GM18502 (cell line): ENCODE measurements around the gene TCF7L2.

Experiments
- ATAC-seq: cut with Tn5 transposase; IDR thresholded peaks from one replicate; pipeline ENCODE4 v1.9.1; 2021; ENCODE audit warnings: mild to moderate bottlenecking; ENCODE audit not compliant: unreplicated experiment, poor library complexity

Gene TCF7L2

DNA sequence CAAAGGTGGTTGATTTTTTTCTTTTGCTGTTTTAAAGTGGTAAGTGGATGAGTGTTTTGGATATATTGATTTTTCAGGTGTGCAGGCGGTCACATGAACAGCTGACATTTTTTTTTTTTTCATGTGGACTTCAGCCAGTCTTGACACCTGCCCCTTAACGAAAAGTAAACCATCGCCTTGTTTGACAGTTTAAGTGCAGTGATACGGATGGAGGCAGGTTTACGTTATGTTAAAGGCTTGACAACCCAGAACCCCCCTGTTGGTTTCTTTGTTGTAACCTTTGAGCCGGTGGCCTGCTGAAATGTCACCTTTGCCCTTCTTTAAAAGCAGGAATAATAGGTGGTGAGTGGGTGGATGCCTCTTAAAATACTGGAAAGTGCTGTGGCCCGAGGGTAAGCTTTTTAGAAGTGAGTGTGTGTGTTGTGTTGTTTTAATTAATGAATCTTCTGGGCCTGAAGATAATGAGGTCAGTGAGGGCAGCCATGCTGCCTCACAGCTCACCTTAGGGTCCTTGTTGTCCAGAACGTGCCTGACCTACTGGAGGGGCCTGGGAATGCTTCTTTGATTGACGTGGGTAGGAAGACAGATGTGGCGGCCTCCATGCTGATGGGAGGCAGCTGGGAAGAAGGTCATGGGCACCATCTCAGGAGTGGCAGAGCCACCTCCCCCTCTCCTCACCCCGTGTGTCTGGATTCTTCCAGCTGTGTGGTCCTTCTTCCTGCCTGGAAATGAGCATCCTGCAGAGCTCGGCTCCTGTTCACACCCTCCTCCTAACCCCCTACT lies 69.8 kb downstream of the TCF7L2 start:
- no peak for ATAC-seq

DNA sequence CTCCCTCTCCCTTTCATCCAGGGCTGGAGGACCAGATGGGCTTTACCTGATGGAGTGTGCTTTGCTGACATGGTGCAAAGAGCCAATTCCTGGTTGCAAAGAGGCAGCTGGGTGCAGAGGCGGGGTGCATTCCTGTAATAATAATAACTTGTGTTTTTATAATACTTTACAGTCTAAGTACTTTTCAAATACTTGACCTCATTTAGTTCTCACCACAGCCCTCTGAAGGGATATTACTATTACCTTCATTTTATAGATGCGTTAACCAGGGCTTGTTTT lies 70.4 kb downstream of the TCF7L2 start:
- ATAC-seq = no peak

DNA sequence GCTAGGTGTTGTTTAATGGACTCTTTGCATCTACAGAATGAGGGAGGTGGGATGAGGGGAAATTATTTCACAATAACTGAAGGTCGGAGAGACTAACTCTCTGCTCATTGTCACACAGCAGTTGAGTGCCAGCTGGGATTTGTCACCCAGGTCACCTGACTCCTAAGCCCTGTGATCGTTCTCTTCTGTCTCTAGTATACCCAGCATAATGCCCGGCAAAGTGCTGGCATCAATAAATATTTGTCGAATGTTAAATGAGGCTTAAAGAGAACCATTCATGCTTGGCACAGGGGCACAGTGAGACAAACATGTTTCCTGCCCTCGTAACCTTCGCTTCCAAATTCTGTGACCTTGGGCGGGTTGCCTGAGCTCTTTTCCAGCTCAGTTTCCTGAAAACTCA lies 70.8 kb downstream of the TCF7L2 start:
- no peak for ATAC-seq

DNA sequence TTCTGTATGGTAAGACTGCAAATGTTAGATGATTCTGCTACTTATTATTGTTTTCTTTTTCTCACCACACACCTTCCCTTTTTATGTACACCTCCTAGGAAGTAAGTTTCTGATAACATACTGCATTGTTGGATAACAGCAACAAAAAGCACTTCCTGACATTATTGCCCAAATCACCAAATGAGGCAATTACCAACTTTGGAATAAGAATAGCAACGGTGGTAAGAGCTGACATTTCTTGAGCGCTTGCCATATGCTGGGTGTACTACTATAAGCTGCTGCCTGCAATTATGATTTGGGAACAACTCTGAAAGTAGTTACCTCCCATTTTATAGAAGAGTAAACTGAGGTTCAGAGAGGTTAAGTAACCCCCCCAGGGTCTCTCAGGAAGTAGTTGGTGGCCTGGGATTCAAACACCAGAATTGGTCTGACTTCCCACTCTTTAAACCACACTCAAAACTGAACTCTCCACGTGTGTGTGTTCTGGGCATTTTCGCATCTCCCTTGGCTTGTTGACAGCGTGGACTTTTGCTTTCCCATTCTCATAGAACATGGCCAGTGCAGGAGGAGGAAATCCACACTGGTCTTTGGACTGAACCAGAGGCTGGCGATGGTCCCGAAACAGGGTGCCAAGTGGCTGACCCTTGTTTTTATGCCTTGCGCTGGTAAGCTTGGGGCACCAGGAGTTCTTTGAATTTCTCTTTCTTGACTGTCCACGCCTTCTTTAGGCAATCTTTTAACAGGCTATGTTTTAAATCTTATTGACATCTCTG lies 71.4 kb downstream of the TCF7L2 start:
- no peak for ATAC-seq

DNA sequence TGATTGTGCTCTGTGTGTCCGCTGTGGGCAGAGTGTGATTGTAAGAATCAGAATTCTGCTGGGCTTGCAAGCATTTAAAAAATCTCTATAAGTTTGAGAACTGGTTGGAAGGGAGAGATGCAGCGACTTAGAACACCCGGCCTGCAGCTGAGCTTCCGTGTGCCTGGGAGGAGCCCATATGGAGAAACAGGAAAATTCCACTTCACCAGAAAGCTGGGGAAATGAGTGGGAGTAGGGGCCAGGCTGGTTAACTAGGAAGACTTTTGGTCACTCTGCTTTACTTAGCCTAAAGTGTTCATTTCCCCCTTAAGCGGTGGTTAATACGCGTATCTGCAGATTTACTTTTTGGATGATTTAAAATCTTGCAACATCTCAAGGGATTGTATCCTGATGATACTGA lies 72.2 kb downstream of the TCF7L2 start:
- ATAC-seq = no peak

DNA sequence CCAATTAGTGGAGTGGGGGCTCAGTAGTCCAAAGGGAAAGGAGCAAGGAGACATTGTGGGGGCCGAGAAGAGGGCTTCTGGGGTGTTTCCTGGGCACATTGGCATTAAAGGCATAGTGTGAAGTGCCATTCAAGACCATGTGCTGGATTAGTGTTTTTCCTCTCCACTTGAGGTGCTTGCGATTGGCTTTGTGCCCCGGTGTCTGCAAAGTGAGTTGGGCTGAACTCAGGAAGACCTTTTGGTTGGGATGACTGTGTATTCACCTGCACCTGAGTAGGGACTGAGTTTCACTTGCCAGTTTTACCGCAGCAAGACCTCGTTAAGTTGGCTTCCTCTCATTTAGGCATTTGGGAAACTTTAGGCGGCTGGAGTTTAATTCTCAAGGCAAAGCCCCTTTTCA lies 73.0 kb downstream of the TCF7L2 start:
- ATAC-seq = no peak

DNA sequence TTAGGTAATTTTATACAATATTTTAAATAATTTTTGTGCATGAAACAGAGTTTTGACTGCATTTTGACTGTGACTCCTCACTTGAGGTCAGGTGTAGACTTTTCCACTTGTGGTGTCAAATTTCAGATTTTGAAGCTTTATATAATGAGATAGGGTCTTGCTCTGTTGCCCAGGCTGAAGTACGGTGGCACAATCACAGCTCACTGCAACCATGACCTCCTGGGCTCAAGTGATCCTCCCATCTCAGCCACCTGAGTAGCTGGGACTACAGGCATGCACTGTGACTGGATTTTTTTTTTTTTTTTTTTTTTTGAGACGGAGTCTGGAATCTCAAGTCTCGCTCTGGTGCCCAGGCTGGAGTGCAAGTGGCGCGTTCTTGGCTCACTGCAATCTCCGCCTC lies 74.9 kb downstream of the TCF7L2 start:
- ATAC-seq = no peak

DNA sequence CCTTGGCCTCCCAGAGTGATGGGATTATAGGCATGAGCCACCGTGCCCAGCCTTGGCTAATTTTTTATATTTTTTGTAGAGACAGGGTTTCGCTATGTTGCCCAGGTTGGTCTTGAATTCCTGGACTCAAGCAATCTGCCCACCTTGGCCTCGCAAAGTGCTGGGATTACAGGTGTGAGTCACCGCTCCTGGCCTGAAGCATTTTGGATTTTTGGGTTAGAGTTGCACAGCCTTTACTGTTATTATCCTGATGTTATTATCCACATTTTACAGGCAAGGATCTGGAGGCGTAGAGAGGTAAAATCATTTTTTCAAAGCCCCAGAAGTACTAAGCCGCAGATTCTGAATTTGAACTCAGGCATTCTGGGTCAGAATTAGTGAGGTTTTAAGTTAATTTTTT lies 75.4 kb downstream of the TCF7L2 start:
- ATAC-seq = no peak

DNA sequence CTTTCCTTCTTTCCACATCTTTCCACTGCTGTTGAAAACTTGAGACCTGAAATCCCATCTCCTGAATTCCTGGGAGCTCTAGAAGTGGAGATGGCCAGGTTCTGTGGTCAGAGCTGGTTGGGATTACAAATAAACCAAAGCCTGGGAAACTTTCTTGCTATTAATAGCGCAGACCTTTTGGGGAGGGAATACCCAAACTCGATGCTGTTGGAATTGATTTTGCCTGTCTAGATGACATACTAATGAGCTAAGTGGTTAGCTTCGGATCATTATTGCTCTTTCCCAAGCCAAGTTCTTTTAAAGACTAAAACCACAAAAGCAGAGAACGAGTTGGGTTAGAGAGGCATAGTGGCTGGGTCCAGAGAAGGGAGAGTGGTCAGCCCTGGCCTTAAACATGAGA lies 76.6 kb downstream of the TCF7L2 start:
- no peak for ATAC-seq

DNA sequence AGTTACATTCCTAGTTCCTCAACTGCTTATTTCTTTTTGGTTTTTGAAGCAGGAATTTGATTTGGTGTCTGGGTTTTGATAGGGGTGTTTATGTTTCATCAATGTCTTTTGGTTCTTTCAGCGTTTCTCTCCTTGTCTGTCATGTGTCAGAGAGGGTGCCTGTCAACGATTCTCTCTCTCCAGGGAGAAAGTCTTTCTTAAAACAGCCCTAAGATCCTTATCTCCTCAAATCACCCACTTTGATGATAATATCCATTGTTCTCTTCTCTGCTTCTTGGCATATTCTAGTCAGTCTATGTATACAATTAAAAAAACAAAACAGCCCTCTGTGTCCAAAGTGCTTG lies 77.2 kb downstream of the TCF7L2 start:
- no peak for ATAC-seq

DNA sequence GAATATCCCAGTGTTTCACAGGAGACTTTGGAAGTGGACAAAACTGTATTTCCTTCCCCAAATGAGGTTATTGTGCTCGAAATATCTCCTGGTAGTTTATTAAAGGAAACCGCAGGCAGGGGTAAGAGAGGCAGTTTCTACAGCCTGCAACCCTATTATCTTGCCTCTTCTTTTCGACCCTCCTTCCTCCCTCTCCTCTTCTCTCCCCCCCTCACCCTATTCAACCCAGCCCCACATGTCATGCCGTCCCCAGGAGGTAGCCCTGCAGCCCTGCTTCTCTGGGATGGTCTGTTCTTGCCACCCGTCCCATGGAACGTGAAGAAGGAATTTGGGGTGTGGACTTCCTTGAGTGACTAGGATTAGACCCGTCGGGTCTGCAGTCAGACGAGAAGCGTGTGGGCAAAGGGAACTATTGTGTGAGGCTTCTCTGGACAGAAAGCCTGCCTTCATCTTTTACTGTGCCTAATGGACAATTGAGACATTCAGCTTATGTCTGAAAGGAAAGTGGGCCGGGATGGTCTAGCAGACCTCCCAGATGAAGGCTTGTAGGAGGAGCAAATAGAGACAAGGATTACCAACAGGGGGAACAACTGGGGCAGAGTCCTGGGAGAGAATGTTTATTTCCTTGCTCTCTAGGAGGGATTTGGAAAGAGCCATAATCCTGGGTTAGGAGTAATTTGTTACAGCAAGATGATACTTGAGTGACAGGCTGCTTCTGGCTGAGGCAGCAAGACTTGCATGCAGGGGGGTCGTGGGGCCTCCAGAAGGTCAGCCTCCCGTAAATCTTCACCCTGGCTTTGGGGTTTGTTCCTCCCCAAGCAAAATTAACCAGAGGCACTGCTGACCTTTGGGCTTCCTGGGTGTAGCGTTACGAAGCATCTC lies 77.8 kb downstream of the TCF7L2 start:
- ATAC-seq = no peak

DNA sequence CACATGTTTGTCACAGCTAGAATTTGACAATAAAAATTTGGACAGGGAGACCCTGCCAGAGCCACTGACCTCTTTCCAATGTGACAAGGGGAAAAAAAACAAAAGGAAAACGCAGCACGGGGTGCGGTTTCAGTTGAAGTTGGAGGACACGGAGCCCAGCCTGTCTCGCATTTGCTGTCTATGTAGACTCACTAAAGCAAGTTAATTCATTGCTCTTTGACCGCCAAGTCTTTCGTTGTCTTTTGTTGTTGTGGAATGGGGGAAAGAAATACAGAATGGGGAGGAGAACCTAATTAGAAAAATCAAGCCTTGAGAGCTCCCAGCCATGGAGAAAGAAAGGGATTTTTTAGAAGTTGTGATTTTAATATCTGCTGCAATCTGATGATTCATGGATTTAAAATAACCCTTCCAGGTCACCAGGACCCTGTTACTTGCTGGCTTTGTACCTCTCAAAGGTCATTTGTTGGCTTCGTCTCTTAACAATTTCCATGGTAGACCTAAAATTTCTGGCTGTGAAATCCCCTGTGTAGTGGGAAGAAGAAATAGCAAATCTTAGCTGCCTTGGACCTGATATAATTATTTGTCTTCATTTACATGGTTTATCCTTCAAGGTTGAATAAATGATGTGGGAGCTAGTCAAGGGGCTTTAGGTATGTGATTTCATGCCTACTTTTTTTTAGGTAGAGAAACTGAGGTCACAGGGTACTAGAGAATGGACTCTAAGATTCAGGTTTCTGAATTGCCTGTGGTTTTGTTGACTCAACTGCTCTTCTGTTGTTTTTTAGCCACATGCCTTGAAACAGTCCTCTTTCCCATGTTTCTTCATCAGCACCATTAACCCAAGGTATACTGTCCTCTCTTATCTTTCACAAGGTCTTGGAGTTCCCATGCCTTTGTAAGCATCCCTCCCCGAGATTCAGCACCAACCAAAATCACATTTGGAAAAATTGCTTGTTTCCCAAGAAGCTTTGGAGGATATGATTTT lies 78.7 kb downstream of the TCF7L2 start:
- ATAC-seq = no peak

DNA sequence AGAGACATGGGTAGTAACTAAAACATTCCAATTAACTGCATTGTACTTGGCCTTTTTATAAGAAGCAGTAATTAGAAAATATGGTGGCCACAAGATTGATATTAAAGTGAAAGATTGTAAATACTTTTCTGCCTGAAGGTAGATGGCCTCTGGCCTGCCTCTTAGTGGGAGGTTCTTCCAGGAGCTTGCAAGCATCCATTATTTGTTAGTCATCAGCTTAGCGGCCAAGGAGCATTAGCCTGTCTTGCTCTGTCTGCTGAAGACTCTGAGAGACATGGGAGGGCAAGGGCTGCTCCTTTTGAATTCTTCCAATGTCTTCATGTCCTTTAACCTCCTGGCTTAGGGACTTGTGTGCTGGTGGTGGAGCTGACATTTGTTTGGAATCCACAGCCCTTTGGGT lies 80.4 kb downstream of the TCF7L2 start:
- no peak for ATAC-seq

DNA sequence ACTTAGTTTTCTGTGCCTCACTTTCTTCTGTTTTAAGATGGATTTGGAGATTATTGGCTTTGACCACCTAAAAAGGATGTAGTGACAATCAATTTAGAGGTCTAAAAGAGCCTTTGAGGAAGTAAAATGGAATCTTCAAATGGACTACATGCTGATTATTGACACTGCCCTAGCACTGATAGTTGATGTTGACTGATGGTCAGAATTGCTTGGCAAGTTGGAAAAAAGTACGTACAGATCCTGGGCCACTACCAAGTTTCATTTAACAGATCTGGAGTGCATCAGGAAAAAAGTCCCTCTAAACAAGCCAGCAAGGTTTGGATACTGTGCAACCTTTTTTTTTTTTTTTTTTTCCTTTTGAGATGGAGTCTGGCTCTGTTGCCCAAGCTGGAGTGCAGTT lies 81.1 kb downstream of the TCF7L2 start:
- no peak for ATAC-seq

DNA sequence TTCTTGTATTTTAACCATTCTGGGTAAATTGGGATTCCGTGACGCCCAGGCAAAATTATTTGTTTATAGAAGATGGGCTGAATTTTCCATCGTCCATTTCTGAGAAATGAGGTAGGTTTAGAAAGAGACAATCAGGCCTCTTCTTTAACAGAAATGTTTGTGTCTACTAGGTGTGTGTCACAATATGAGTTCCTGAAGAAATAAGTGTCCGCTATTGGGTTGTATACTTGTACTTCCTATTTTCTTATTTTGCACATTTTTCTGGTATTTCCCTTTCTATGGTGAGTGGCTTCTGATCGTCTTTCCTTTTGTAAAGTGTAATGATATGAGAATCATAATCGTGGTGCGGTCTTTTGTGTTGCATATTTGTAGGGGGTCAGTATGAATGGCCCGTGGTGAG lies 83.9 kb downstream of the TCF7L2 start:
- ATAC-seq = no peak

DNA sequence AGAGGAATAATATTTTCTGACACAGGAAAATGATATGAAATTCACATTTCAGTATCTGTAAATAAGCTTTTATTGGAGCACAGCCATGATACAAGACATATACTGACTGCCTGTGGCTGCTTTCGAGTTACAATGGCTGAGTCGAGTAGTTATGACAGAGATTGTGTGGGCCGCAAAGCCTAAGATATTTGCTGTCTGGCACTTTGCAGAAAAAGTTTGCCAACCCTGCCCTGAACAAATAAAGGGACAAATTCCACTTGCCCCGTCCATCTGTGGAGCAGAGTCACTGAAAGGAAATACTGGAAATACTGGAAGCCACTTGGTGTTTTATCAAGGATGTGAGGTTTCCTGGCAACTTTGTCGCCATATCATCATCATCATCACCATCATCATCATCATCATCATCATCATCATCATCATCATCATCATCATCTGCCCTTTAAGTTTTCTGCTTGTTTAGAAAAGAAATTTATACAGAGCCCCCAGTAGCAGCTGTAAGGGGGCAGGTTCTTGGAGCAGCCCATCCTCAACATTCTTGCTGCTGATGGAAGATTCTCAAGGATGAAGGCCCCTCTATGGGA lies 85.8 kb downstream of the TCF7L2 start:
- ATAC-seq = no peak

DNA sequence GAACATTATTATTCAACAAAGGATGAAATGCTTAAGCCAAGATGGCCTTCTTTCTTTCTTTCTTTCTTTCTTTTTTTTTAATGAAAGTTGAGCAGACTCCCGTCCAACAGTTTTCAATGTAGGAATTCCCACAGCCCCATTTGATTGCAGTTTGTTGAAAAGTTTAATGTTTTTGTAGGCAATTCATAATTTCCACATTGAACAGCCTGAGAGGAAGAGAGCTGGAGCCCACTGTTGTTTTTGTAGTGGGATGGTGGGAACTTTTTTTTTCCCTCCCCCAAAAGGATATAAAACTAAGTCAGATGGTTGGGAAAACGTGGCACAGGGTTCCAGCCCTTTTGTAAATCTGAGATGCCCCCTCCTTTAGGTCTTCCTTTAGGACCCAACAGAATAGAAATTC lies 86.6 kb downstream of the TCF7L2 start:
- ATAC-seq = no peak

DNA sequence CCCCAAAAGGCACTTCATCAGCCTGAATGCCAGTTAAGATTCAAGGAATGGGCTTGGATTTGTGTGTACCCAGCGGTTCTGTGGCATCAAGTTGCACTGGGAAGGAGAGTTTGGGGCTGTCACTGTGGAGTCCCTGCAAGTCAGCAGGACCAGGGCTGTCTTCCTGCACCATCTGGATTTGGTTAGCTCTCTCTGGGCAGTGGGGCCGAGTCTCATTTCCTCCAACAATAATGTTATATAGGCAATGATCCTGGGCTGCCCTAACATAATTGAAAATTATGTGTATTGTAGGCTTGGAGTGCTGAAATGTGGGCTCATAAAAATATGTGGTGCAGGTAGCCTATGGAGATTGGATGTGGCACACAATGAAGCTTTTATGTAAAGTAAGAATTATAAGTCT lies 87.2 kb downstream of the TCF7L2 start:
- ATAC-seq = no peak

DNA sequence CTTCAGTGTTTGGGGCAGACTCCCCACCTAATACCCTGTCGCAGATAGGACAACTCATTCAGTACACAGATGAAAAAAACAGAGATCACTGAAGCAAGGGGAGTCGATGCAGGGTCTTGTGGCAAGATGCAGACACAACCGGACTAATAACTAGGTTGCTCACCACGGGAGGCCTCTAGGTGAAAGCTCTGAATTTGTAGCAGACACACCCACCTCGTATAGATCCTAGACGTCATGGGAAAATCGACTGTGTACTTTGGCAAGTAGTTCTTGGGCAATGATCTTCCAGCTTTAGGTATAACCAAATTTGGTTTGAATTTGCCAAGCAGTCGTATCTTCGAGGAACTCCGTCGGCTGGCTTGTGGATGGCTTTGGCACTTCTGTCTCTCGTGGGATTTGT lies 88.1 kb downstream of the TCF7L2 start:
- no peak for ATAC-seq

DNA sequence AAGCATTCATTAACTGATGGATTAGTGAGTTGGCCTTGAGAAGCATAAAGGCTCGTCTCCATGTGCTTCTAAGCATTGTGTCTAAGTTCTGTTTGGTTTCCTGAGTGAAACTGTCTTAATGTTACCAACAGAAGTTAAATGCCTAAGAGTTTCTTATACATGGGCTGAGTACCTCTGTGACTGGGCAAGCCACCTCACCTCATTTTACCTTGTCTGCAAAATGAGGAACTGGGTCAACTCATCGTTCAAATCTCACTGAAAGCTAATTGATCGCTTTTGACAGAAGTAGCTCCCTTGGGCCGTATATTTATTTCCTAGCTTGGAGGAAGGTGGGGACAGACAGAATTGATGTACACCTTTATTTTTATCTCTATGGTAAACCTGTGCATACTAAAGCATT lies 88.9 kb downstream of the TCF7L2 start:
- no peak for ATAC-seq
